Measurements from ENCODE around the gene RECQL5.
"Not testable (repeated sequence)": the region's sequence is repeated elsewhere in the genome, so short reads cannot be mapped to it uniquely, and the experiment has no call there.

Gene RECQL5

GRCh38 chr17:75645889-75646637, 20.9 kb downstream of the RECQL5 start:
- no peak for DNase-seq

DNA sequence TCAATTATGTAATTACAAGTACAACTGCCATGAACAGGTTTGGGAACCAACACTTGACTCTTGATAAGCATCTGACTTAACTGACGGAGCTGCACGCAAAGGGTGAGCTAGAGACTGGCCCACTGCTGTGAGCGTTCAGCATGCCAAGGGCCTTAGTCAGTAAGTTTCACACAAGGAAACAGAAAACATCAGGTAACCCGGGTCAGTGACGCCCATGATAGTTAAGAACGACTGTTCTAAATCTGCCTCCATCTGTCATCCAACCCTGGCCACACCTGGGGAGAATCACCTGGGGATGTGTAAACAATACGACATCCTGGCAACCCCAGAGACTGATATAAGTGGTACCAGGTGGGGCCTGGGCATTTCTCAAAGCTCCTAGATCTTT, 21.5 kb downstream of the RECQL5 start:
- no peak for DNase-seq

- DNase-seq, result no peak
Measured at GRCh38 chr17:75643643-75644017, 23.3 kb downstream of the RECQL5 start.

DNA sequence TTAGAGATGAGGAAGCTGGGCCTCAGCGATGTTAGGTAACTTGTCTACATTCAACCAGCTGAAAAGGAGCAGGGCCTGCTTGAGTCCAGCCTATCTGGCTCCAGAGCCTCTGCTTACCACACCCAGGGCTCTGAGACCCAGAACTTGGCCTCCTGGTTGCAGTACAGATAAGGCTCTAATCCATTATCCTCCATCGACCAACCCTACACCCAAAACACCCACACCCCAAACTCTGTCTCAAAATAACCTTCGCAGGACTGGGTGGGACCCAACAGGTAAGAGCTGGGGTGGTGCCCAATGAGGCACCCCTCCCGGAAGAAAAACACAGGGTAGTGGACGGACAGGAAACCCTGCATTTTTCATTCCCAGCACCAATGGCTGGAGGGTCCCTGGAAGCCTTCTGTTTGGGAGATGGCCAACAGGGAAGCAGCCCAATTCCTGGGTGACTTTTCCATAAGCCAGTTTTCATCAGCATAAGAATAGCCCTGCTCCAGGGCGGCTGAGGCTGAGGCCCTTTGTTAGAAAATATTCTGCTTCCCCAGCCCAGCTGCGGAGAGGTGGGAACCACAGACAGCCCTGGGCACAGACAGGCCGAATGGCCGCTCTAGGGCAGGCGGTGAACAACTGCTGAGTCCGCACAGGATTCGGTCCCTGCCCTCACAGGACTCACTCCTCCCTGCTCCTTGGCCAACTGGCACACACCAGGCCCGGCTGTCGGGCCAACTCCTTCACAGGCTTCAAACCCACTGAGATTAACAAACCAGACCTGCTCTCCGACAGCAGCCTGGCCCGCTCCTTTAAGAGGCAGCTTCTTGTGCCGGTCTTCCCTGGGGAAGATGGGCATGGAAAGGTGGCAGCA, 23.9 kb downstream of the RECQL5 start:
- no peak for DNase-seq

- DNase-seq, result no peak
Measured at GRCh38 chr17:75642182-75642783, 24.7 kb downstream of the RECQL5 start.

DNA sequence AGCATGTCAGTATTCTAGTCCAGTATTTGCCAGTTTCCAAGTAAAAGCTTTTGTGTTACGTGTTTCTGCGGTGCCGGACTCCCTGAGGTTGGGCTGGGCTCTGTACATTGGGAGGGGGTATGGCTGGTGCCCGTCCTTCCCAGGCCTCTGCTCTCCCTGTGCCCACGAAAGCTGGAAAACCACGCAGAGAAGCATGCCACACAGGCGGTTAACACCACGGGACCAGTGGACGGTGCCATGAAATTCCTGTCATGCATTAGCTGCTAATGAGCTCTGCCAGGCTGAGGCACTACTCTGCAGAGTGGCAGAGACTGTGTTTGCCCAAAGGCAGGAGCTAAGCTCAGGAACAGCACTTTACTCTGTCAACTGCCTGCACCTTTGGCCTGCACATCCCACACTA, 25.6 kb downstream of the RECQL5 start:
- DNase-seq, result no peak

DNA sequence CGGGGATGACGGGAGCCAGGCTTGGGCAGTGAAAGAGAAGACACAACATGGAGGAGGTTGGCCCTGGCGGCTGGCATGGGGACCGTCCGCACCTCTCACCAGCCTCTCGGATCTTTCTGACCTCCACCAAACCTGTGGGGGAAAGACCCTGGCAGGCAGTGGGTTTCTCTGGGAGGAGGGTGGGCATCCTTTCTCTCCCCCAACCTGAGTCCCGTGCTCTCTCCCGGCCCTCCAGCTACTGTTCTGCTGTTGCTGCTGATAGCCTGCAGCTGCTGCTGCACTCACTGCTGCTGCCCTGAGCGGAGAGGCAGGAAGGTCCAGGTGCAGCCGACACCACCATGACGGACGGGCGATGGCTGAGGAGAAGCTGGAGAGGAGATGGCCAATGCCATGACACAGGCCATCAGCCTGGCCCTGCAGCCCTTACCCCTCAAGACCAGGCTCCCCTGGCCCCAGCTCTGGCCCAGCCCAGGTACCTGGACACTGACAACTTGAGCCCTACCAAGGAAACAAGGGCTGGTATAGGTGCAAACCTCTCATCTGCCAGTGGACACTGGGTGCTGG, 26.3 kb downstream of the RECQL5 start:
- no peak for DNase-seq

GRCh38 chr17:75639771-75640555, 27.0 kb downstream of the RECQL5 start:
- no peak for DNase-seq

- DNase-seq, result no peak
Measured at GRCh38 chr17:75639327-75639726, 27.6 kb downstream of the RECQL5 start.

DNA sequence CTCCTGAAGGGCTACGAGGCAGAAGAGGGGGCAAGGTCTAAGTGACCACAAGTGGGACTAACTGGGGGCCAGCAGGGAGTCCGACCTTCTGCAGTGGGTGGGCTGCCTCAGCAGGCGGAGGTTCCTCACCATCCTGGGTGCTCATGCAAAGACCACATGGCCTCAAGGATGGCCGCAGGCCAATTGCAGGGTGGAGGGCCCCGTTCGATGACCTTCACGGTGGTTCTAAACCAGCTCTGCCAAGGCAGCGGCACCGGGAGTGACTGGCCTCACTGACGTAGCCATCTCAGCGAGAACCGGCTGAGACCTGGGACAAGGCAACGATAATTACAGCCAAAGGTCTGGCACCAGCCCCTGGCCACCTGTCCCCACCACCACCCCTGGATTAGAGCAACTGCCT, 28.1 kb downstream of the RECQL5 start:
- DNase-seq, result no peak

DNA sequence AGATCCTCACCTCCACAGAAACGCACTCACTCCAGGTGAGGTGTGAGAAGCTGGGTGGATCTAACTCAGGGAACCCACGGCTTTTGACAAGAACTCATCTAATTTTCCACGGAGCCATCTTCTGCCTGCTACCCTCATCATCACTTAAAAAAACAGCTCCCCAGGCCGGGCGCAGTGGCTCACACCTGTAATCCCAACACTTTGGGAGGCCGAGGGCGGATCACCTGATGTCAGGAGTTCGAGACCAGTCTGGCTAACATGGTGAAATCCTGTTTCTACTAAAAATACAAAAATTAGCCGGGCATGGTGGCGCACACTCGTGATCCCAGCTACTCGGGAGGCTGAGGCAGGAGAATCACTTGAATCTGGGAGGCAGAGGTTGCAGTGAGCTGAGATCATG, 28.9 kb downstream of the RECQL5 start:
- DNase-seq, result not testable (repeated sequence)

GRCh38 chr17:75637551-75637950, 29.4 kb downstream of the RECQL5 start:
- DNase-seq, result no peak

GRCh38 chr17:75637143-75637538, 29.8 kb downstream of the RECQL5 start:
- DNase-seq, result no peak

DNA sequence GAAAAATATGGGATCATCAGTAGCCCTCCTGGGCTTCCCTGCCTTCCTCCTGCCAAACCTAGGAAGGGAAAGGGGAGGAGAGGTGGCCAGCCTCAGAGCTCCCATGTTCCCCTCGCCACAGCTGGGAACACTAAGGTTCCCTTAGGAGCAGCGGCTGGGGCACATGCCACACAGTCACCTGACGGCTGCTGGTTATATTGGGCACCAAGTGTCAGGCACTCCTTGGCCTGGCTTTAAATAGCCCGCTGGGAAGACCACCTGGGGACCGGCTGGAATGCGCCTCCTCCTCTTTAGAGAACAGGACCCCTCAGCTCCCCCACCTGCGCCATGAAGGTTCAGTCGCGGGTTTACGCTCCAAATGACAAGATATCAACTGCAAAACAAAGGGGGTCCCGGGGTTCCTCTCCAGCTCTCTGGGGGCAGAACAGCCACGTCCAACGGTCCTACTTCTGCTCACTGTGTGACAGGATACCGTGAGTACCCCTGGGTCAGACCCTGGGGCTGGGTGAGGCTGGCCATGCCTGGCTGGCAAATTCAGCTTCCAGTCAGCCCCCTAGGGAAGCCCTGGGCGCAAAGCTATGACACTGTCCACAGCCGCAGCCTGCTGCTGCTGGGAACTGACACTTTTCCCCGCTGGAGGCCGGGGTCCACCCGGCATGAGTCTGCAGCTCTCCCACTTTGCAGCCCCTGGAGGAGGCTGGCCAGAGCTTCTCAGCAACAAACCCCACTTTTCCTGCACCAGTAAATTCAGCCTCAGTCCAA, 30.4 kb downstream of the RECQL5 start:
- DNase-seq, result no peak

DNA sequence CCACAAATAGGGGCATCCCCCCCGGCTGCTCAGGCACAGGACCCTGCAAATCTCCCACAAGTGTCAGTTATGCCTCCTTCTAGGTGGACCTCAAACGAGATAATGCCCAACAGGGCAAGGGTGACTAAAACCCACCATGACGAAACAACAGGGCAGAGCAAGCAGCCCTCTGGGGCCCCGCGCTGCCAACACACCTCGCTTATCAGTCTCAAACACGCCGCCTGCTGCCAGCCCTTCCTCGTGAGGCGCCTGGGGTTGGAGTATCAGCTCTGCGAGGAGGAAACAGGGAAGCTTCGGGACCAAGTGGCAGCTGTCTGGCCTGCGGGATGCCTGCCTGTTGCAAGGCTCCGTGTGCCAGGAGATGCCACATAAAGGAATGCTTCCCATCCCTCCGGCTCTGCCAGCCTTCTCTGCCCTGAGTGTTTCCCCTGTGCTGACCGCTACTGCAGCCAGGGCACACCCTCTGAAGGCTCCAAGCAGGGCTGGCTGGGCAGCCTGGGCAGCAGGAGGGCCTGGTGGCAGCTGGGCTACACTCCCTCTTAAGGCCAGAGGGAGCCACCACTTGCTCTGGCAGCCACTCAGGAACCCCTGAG, 31.2 kb downstream of the RECQL5 start:
- DNase-seq, result no peak

DNA sequence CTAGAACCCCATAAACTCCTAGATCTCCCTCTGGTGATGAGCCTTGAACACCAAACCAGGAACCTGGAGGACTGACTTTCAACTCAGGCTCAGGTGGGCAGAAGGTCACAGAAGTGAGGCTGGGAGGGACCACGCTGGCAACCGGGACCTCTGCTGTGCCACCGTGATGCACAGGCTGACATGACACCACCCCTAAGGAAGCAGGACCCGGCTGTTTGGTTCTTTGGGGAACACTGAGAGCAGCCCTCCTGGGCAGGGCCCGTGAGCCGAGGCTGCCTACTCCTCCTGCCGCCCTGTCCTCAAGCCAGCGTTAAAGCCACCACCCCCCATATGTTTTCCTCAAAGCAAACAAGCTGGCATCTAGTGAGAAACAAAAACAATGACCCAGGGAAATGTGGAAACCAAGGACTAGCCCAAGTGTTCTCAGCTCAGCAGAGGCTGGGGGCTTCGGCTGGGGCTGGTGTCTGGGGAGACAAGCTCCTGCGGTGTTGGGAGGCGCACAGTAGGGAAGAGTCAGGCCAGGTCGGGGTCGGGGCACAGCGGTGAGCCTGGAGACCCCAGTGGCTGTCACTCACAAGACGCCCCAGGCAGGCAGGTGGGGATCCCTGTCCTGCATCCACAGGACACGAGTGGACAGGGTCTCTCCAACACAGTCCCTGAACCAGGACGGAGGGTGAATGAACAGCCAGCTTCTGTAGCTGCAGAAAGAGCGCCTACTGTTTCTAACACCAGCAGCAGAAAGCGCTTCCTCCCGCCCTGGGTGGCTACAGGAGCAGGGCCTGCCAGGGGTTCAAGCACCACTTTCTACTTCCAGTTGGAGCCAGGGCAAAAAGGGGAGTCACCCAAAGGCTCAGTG, 32.0 kb downstream of the RECQL5 start:
- no peak for DNase-seq

GRCh38 chr17:75634376-75634740, 32.6 kb downstream of the RECQL5 start:
- no peak for DNase-seq

GRCh38 chr17:75633486-75634375, 33.2 kb downstream of the RECQL5 start:
- peak; percentile 46 for DNase-seq

DNA sequence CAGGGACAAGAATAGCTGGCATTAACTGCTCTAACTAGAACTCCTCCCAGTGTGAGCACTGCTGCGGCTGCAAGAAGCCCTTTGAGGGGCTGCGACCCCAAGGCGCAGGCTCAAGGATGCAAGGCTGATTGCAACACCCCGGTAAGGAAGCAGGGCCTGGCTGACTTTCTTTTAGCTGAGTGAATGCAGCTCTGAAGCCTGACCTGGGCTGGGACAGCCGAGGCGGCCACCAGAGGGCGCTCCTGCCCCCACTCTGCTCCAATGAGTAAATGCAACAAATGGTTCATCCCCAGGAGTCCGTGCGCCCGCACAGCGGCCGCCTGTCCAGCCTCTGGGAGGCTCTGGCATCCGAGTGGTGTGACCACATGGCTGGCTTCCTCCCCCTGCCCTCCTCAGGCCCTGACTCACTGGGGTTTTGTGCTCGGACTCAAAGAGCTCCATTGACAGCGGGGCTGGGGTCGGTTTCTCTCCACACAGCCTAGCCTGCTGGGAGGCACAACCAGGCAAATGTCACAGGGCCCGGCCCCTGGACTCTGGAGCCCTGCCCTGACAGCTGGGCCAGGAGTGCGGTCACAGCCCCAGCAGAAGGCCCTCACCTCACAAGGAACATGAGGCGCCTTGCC, 34.0 kb downstream of the RECQL5 start, which contains the start of gene SMIM5:
SMIM5 (plus strand) TSS at position 572 of the 623 bp plus-strand sequence. CDS start 6,768 bp downstream, outside the sequence.
- peak; percentile 83 for DNase-seq

Measured in activated naive CD4-positive, alpha-beta T cell treated with Interleukin-2 at 50 U/mL for 16 hours (primary cell).